PC-3 (cell line): Measurements from ENCODE around the gene FIGNL1. TPM values are rescaled to one million over a fixed set of nuclear protein-coding genes. Genes with fewer than 3 reads are reported as not detected.

Experiments
- ATAC-seq: fragments of 200-7000 bp; cut with Tn5 transposase; 2 replicates; pipeline ENCODE4 v1.9.1; 2020; ENCODE audit warnings: mild to moderate bottlenecking, moderate library complexity
- BruUV-seq: library from RNA; stranded (reverse); fragments of 400-500 nt; replicated peaks from 2 replicates; lab custom pipeline; 2021; lab: Mats Ljungman, UMichigan
- CTCF ChIA-PET: fragments of 300-600 bp; sonication (Branson Sonifier 250); formaldehyde crosslinking; loops from one replicate; lab custom pipeline; 2022; ENCODE audit warnings: antibody characterized with exemption; lab: Charles Lee
- POLR2A ChIA-PET: fragments of 300-600 bp; sonication (Branson Sonifier 250); formaldehyde crosslinking; loops from one replicate; lab custom pipeline; 2022; ENCODE audit warnings: antibody characterized with exemption; ENCODE audit not compliant: unreplicated experiment; lab: Charles Lee
- DNase-seq: peaks from one replicate; pipeline ENCODE4 v3.0.0-alpha.2; 2015
- H2AFZ ChIP-seq: fragments of 300-600 bp; sonication (generic); 2 replicates; pipeline ENCODE4 v1.6.0; 2016; ENCODE audit warnings: antibody characterized with exemption, low read length
- H3F3A ChIP-seq: fragments of 300-600 bp; sonication (generic); one replicate; pipeline ENCODE4 v1.6.0; 2017; ENCODE audit warnings: antibody characterized with exemption, low read length, control low read depth, mild to moderate bottlenecking; ENCODE audit not compliant: unreplicated experiment
- H3K27ac ChIP-seq: fragments of 300-600 bp; sonication (generic); 2 replicates; pipeline ENCODE4 v1.5.1; 2016; ENCODE audit warnings: mild to moderate bottlenecking, low read length
- H3K27me3 ChIP-seq: fragments of 300-600 bp; sonication (generic); 2 replicates; pipeline ENCODE4 v1.6.1; 2016; ENCODE audit warnings: low read length, mixed read lengths
- H3K36me3 ChIP-seq: fragments of 300-600 bp; sonication (generic); 2 replicates; pipeline ENCODE4 v1.6.1; 2016; ENCODE audit warnings: low read depth, mixed run types, low read length, mixed read lengths
- H3K4me1 ChIP-seq: fragments of 300-600 bp; sonication (generic); 2 replicates; pipeline ENCODE4 v1.5.1; 2016; ENCODE audit warnings: low read length; ENCODE audit not compliant: insufficient read depth
- H3K4me2 ChIP-seq: fragments of 300-600 bp; sonication (generic); 2 replicates; pipeline ENCODE4 v1.6.0; 2016; ENCODE audit warnings: low read length
- H3K4me3 ChIP-seq: fragments of 300-600 bp; sonication (generic); 2 replicates; pipeline ENCODE4 v1.5.1; 2016; ENCODE audit warnings: mild to moderate bottlenecking, low read length, mixed read lengths
- H3K79me2 ChIP-seq: fragments of 300-600 bp; sonication (generic); 2 replicates; pipeline ENCODE4 v1.6.1; 2017; ENCODE audit warnings: low read length, mixed read lengths
- H3K9ac ChIP-seq: fragments of 300-600 bp; sonication (generic); 2 replicates; pipeline ENCODE4 v1.6.0; 2016; ENCODE audit warnings: mild to moderate bottlenecking, low read length
- H3K9me2 ChIP-seq: fragments of 300-600 bp; sonication (generic); replicated peaks from 2 replicates; pipeline ENCODE4 v1.6.1; 2016; ENCODE audit warnings: mixed run types, low read length, mixed read lengths
- H3K9me3 ChIP-seq: fragments of 300-600 bp; sonication (generic); 2 replicates; pipeline ENCODE4 v1.6.1; 2016; ENCODE audit warnings: low read length, mixed read lengths
- H4K20me1 ChIP-seq: fragments of 300-600 bp; sonication (generic); 2 replicates; pipeline ENCODE4 v1.6.1; 2016; ENCODE audit warnings: low read length, mixed read lengths
- EZH2 ChIP-seq: fragments of 300-600 bp; sonication (generic); IDR thresholded peaks from one replicate; pipeline ENCODE4 v1.6.1; 2017; ENCODE audit warnings: antibody characterized with exemption, mild to moderate bottlenecking, low read length; ENCODE audit not compliant: unreplicated experiment
- EZH2phosphoT487 ChIP-seq: fragments of 300-600 bp; sonication (generic); IDR thresholded peaks from 2 replicates; pipeline ENCODE4 v1.6.1; 2018; ENCODE audit warnings: mild to moderate bottlenecking, antibody characterized with exemption, low read length, borderline replicate concordance
- intact Hi-C: fragments of 100-400 bp; cut with micrococcal nuclease; formaldehyde crosslinking; loops from 2 replicates; pipeline ENCODE4 v1.9.0; 2023
- total RNA-seq: library from RNA; depleted of rRNA; stranded (reverse); fragments of >200 nt; gene quantifications from 2 replicates; pipeline ENCODE4 v1.2.3, GENCODE V29; 2014
- TF ChIP-seq, protein P1 (sequence below): fragments of 300-600 bp; sonication (generic); conservative IDR thresholded peaks from 2 replicates; pipeline ENCODE4 v1.5.1; 2017; ENCODE audit warnings: antibody characterized with exemption, low read depth, mild to moderate bottlenecking, low read length

Gene FIGNL1
- total RNA-seq, 1 experiment from 2014 or later = 27.2 TPM

DNA sequence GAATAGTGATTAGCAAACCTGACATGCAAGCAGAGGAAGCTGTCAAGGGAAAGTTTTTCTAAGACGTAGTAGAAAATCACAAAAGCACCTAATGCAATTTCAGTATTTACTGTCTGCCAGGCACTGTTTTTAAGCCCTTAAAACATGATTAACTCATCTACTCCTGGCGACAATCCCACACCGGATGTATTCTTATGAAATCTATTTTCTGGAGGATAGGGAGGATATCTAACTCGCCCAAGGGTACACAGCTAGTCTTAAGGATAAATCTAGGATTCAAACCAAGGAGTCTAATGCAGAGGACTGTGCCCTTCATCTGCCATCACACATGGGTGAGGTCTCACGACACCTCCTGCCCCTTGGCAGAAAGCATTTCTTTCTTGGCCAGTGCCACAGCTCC, 47.8 kb upstream of the FIGNL1 start:
- Histone ChIP-seq H3F3A (no peaks in the 10 kb centered on the region), H2AFZ (no peak overlapping the region), H3K9me2 (no peaks in the 10 kb centered on the region), H3K4me1 (no peaks in the 10 kb centered on the region), H3K27ac (no peak overlapping the region), H3K4me2 (no peak overlapping the region), H3K4me3 (no peak overlapping the region), H4K20me1 (no peaks in the 10 kb centered on the region), H3K79me2 (no peaks in the 10 kb centered on the region), H3K27me3 (peaks cover 15% of the 10 kb centered on the region; the same call in 1 of the 2 replicates), H3K36me3 (no peaks in the 10 kb centered on the region), H3K9me3 (no peaks in the 10 kb centered on the region), H3K9ac (no peak overlapping the region)
- ChIA-PET POLR2A (no interaction called here), CTCF (no interaction called here)
- ATAC-seq (no peak), DNase-seq (no peak)
- TF ChIP-seq EZH2phosphoT487 (no peak), EZH2 (no peak)
- TF ChIP-seq, protein P1, sequence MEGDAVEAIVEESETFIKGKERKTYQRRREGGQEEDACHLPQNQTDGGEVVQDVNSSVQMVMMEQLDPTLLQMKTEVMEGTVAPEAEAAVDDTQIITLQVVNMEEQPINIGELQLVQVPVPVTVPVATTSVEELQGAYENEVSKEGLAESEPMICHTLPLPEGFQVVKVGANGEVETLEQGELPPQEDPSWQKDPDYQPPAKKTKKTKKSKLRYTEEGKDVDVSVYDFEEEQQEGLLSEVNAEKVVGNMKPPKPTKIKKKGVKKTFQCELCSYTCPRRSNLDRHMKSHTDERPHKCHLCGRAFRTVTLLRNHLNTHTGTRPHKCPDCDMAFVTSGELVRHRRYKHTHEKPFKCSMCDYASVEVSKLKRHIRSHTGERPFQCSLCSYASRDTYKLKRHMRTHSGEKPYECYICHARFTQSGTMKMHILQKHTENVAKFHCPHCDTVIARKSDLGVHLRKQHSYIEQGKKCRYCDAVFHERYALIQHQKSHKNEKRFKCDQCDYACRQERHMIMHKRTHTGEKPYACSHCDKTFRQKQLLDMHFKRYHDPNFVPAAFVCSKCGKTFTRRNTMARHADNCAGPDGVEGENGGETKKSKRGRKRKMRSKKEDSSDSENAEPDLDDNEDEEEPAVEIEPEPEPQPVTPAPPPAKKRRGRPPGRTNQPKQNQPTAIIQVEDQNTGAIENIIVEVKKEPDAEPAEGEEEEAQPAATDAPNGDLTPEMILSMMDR = no peak
- BruUV-seq = no TSS peak
- intact Hi-C loops = no loop called here

DNA sequence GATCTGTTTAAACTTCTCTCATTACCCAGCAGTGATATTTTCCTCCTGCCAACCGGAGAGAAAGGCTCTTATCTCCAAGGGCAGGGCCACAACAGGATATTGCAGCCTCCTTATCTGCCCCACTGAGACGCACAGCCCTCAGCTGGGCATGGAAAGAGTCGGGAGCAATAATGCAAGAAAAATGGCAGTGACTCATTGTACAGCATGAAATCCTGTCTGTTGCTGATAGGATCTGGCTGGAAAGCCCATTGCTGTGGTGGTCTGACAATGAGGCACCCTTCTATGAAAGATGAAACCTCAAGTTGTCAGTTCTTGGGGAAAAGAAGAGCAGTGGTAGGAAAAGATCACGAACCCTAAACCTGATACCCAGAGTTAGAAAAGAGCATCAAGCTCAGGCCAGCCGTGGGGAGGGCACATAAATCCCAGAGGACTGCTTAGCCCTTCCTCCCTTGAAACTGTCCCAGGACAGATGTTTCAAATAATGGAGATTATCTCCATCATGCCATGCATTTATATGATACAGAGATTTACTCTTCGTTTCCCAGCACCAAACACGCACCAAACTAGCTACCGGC, 47.0 kb upstream of the FIGNL1 start:
- peaks cover 15% of the 10 kb centered on the region; the same call in 1 of the 2 replicates for H3K27me3 ChIP-seq
- TF ChIP-seq, protein P1 = no peak
- no peak for TF ChIP-seq EZH2
- no peak for TF ChIP-seq EZH2phosphoT487
- H4K20me1 ChIP-seq = no peaks in the 10 kb centered on the region
- ChIA-PET CTCF (no interaction called here), POLR2A (no interaction called here)
- no peak overlapping the region for H2AFZ ChIP-seq
- H3K4me1 ChIP-seq = no peaks in the 10 kb centered on the region
- no peak overlapping the region for H3K9ac ChIP-seq
- no peaks in the 10 kb centered on the region for H3F3A ChIP-seq
- intact Hi-C loops = no loop called here
- no peaks in the 10 kb centered on the region for H3K9me2 ChIP-seq
- H3K9me3 ChIP-seq = no peaks in the 10 kb centered on the region
- no peak overlapping the region for H3K27ac ChIP-seq
- no peak for ATAC-seq
- no peak for DNase-seq
- no TSS peak for BruUV-seq
- H3K4me3 ChIP-seq = no peak overlapping the region
- H3K4me2 ChIP-seq = no peak overlapping the region
- H3K79me2 ChIP-seq = no peaks in the 10 kb centered on the region
- no peaks in the 10 kb centered on the region for H3K36me3 ChIP-seq

DNA sequence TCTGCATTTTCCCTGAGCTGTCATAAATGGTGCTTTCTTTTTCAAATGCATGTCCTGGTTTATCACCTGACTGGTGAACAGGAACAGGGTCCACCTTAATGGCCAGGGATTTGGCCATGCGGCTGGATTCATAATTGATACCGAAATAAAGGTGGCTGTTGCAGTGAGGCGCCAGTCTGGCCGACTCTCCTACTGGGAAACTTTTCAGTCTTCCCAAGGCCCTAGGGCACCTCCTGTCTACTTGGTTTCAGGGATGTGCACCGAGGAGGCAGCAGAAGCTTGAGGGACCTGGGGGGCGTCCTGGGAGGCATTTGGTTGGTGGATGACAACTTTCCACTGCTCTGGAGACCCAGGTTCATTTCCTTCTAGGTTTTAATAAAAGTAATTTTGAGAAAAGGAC, 46.4 kb upstream of the FIGNL1 start:
- H3F3A ChIP-seq = no peaks in the 10 kb centered on the region
- H3K4me1 ChIP-seq = no peaks in the 10 kb centered on the region
- H3K36me3 ChIP-seq = no peaks in the 10 kb centered on the region
- intact Hi-C loops = no loop called here
- no peak overlapping the region for H3K4me3 ChIP-seq
- peaks cover 15% of the 10 kb centered on the region; the same call in 1 of the 2 replicates for H3K27me3 ChIP-seq
- ChIA-PET POLR2A (no interaction called here), CTCF (no interaction called here)
- no peaks in the 10 kb centered on the region for H3K9me2 ChIP-seq
- TF ChIP-seq, protein P1 = no peak
- TF ChIP-seq EZH2phosphoT487 = no peak
- no peak for TF ChIP-seq EZH2
- no peak overlapping the region for H2AFZ ChIP-seq
- DNase-seq (no peak), ATAC-seq (no peak)
- H3K9ac ChIP-seq = no peak overlapping the region
- no peak overlapping the region for H3K4me2 ChIP-seq
- no TSS peak for BruUV-seq
- no peak overlapping the region for H3K27ac ChIP-seq
- no peaks in the 10 kb centered on the region for H3K79me2 ChIP-seq
- no peaks in the 10 kb centered on the region for H3K9me3 ChIP-seq
- no peaks in the 10 kb centered on the region for H4K20me1 ChIP-seq
